Osteoblast (primary cell): Measurements from ENCODE around the gene ST8SIA1. TPM values are rescaled to one million over a fixed set of nuclear protein-coding genes. Genes with fewer than 3 reads are reported as not detected.

Experiments
- DNase-seq: peaks from one replicate; pipeline ENCODE4 v3.0.0; 2011; ENCODE audit warnings: low spot score, mixed read lengths; ENCODE audit not compliant: insufficient read length; ENCODE audit errors: missing footprints
- H2AFZ ChIP-seq: 2 replicates; pipeline ENCODE4 v1.6.0; 2011; ENCODE audit warnings: mild to moderate bottlenecking, low read length
- H3K27ac ChIP-seq: 2 replicates; pipeline ENCODE4 v1.5.1; 2011; ENCODE audit warnings: mild to moderate bottlenecking, low read depth, low read length, moderate library complexity
- H3K27me3 ChIP-seq: 2 replicates; pipeline ENCODE4 v1.6.0; 2012; ENCODE audit warnings: mild to moderate bottlenecking, control low read depth, inconsistent platforms, low read length, moderate library complexity; ENCODE audit not compliant: insufficient read depth
- H3K36me3 ChIP-seq: 2 replicates; pipeline ENCODE4 v1.5.1; 2011; ENCODE audit warnings: mild to moderate bottlenecking, low read length, control low read depth, moderate library complexity; ENCODE audit not compliant: insufficient read depth
- H3K4me1 ChIP-seq: 2 replicates; pipeline ENCODE4 v1.5.1; 2011; ENCODE audit warnings: mild to moderate bottlenecking, low read length, control low read depth, moderate library complexity; ENCODE audit not compliant: insufficient read depth
- H3K4me2 ChIP-seq: 2 replicates; pipeline ENCODE4 v1.6.0; 2011; ENCODE audit warnings: mild to moderate bottlenecking, low read length; ENCODE audit not compliant: insufficient read depth
- H3K4me3 ChIP-seq: fragments of 200-600 bp; sonication (generic); 3 replicates; pipeline ENCODE4 v1.5.1; 2012; ENCODE audit warnings: mild to moderate bottlenecking, low read length, inconsistent platforms; ENCODE audit not compliant: insufficient read depth
- H3K79me2 ChIP-seq: 2 replicates; pipeline ENCODE4 v1.6.0; 2012; ENCODE audit warnings: mild to moderate bottlenecking, low read length, control low read depth, inconsistent platforms; ENCODE audit not compliant: insufficient read depth
- H3K9me3 ChIP-seq: 2 replicates; pipeline ENCODE4 v1.5.1; 2011; ENCODE audit warnings: low read depth, low read length, control low read depth
- H4K20me1 ChIP-seq: 2 replicates; pipeline ENCODE4 v1.6.0; 2012; ENCODE audit warnings: mild to moderate bottlenecking, low read length, control low read depth; ENCODE audit not compliant: insufficient read depth
- total RNA-seq: library from RNA; depleted of rRNA; stranded (reverse); fragments of >200 nt; gene quantifications from 2 replicates; pipeline ENCODE4 v1.2.3, GENCODE V29; 2012
- TF ChIP-seq, protein P1 (sequence below): IDR thresholded peaks from 2 replicates; pipeline ENCODE4 v1.5.1; 2011; ENCODE audit warnings: mild to moderate bottlenecking, low read depth, low read length, moderate library complexity; ENCODE audit errors: extremely low read depth

ST8SIA1 gene
- total RNA-seq, 1 donor: 6.2 TPM

DNA sequence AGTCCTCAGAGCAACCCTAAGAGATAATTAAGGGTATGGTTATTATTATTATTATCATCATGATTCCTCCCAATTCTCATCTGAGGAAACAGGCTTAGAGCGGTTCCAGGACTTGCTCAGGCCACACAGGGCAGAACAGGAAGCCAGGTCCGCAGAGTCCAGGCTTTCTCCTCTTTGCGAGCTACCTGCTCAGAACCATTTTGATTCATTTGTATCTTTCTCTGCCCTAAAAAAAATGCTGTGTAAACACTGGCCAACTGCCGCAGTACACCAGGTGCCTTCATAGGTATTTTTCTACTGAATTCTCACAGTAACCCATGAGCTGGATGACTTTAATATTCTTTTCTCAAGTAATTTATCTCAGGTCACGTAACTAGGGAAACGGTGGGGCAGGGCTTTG lies 45.3 kb downstream of the ST8SIA1 start:
- peaks cover 42% of the 10 kb centered on the region for H3K4me1 ChIP-seq
- no peak overlapping the region for H3K4me2 ChIP-seq
- H3K4me3 ChIP-seq: no peak overlapping the region
- no peaks in the 10 kb centered on the region for H3K79me2 ChIP-seq
- H3K36me3 ChIP-seq: no peaks in the 10 kb centered on the region
- no peaks in the 10 kb centered on the region for H3K27me3 ChIP-seq
- no peak overlapping the region for H3K27ac ChIP-seq
- no peaks in the 10 kb centered on the region for H4K20me1 ChIP-seq
- DNase-seq: no peak
- TF ChIP-seq, protein P1, sequence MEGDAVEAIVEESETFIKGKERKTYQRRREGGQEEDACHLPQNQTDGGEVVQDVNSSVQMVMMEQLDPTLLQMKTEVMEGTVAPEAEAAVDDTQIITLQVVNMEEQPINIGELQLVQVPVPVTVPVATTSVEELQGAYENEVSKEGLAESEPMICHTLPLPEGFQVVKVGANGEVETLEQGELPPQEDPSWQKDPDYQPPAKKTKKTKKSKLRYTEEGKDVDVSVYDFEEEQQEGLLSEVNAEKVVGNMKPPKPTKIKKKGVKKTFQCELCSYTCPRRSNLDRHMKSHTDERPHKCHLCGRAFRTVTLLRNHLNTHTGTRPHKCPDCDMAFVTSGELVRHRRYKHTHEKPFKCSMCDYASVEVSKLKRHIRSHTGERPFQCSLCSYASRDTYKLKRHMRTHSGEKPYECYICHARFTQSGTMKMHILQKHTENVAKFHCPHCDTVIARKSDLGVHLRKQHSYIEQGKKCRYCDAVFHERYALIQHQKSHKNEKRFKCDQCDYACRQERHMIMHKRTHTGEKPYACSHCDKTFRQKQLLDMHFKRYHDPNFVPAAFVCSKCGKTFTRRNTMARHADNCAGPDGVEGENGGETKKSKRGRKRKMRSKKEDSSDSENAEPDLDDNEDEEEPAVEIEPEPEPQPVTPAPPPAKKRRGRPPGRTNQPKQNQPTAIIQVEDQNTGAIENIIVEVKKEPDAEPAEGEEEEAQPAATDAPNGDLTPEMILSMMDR: no peak
- H2AFZ ChIP-seq: no peak overlapping the region
- no peaks in the 10 kb centered on the region for H3K9me3 ChIP-seq

DNA sequence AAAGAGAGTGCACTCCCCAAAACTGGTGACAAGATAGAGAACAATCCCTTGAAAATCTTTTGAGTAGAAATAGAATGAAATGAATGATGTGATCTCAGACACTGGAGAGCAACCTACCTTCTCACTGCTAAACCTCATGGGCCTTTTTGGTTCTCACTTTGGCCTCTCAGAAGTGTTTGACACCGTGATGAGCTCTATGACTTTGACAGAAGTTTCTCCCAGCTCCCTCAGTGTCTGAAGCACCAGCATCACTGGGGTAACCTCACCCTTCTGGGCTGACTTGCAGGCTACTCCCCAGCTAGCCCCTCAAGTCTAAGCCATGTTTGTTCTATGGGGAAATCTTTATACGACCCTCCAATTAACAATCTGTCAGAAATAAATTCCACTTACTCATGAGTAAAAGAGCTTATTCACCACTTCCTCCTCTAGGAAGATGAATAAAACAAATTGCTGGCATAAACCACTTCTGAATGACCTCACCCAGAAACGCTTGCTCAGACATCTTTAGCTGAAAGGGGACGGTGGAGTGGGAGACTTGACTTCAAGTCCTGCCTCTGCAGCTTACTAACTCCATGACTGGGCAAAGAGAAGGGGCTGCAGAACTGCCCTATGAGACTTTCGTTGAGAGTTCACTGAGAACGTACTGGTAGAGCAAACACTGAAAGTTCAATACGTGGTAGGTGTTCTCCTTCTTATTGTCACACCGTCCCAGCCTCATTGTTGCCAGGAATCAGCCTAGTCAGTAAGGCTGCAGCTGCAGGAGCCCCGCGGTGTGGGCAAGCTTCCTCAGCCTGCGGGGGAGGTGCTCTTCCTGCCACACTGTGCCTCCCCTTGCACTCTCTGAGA lies 46.5 kb downstream of the ST8SIA1 start:
- Histone ChIP-seq H3K4me3 (no peak overlapping the region), H3K36me3 (no peaks in the 10 kb centered on the region), H2AFZ (no peak overlapping the region), H3K4me2 (peak overlapping the region; percentile 1), H3K9me3 (no peaks in the 10 kb centered on the region), H3K27ac (peak overlapping the region; percentile 70), H3K79me2 (no peaks in the 10 kb centered on the region), H3K27me3 (no peaks in the 10 kb centered on the region), H3K4me1 (peaks cover 54% of the 10 kb centered on the region), H4K20me1 (no peaks in the 10 kb centered on the region)
- TF ChIP-seq, protein P1: no peak
- DNase-seq: peak; percentile 73

DNA sequence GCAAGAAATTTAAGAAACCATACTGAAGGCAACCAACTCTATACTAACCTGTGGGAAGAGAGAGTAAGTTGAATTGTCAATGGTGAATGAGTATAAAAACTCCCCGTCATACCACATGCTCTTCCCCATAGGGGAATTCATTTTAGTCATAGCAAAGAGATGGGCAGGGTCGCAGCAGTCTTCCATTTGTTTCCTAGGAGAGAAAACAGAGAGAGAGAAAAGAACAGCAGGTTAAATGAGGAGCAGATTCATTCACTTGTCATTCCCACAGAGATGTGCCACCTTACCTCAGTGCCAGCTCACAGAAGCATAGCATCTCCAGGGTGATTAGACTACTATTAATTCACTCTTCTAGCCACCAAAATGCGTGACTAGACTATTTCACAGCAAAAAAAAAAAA lies 47.4 kb downstream of the ST8SIA1 start:
- no peak for DNase-seq
- Histone ChIP-seq H3K4me3 (no peak overlapping the region), H3K4me1 (peaks cover 63% of the 10 kb centered on the region), H3K4me2 (peak overlapping the region; percentile 32), H2AFZ (no peak overlapping the region), H3K27ac (peak overlapping the region; percentile 70), H3K79me2 (no peaks in the 10 kb centered on the region), H3K9me3 (no peaks in the 10 kb centered on the region), H4K20me1 (no peaks in the 10 kb centered on the region), H3K27me3 (no peaks in the 10 kb centered on the region), H3K36me3 (no peaks in the 10 kb centered on the region)
- TF ChIP-seq, protein P1: no peak

DNA sequence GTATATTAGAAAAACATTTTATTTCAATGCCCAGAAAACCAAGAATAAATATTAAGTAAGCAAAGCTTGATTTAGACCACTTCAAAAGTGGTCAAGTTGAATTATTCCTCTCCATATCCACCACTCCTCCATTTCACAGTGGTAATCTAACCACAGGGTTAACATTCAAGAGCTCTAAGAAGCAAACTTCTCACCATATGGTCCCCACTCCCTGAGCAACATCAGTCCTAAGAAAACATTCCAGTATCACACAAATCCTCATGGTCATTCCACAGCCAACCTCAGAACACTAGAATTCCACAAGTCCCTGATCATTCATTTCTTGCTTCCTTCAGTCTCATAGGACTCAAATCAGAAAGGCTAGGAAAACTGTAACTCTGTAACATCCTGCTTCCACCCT lies 47.9 kb downstream of the ST8SIA1 start:
- H2AFZ ChIP-seq: no peak overlapping the region
- H3K4me3 ChIP-seq: no peak overlapping the region
- TF ChIP-seq, protein P1: no peak
- H3K79me2 ChIP-seq: no peaks in the 10 kb centered on the region
- H3K36me3 ChIP-seq: no peaks in the 10 kb centered on the region
- H3K27ac ChIP-seq: peak overlapping the region; percentile 70
- H4K20me1 ChIP-seq: no peaks in the 10 kb centered on the region
- H3K4me2 ChIP-seq: peak overlapping the region; percentile 32
- H3K9me3 ChIP-seq: no peaks in the 10 kb centered on the region
- peaks cover 66% of the 10 kb centered on the region for H3K4me1 ChIP-seq
- peak; percentile 62 for DNase-seq
- H3K27me3 ChIP-seq: no peaks in the 10 kb centered on the region
